ENCODE results near the gene RASSF10. TPM values are rescaled to one million over a fixed set of nuclear protein-coding genes. Genes with fewer than 3 reads are reported as not detected.

RASSF10 gene
- polyA plus RNA-seq, 1 of the 3 experiments (the other 2 are of a cell fraction), result not detected

DNA sequence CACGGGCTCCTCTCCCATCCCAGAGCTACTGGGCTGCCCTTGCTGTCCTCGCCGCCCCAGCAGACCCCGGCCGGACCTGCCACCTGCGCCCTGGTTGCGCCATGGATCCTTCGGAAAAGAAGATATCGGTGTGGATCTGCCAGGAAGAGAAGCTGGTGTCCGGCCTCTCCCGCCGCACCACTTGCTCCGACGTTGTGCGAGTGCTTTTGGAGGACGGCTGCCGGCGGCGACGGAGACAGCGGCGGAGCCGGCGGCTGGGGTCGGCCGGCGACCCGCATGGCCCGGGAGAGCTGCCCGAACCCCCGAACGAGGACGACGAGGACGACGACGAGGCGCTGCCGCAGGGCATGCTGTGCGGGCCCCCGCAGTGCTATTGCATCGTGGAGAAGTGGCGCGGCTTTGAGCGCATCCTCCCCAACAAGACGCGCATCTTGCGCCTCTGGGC lies 382 bp downstream of the RASSF10 start:
- no peaks in the 10 kb centered on the region for H3K9me3 ChIP-seq
- POLR2A ChIA-PET, result no interaction called here
- no peaks in the 10 kb centered on the region for H3K36me3 ChIP-seq (replicated peaks in 1 of 2; ENCODE audit: control insufficient read depth in 1 of 2, insufficient read depth in 2 of 2, low read length in 1 of 2)
- H3K4me2 ChIP-seq, result no peak overlapping the region
- no peaks in the 10 kb centered on the region for H3K79me2 ChIP-seq (ENCODE audit: insufficient read depth)
- H3K4me3 ChIP-seq (ENCODE audit: low read depth in 2 of 2, low read length in 1 of 2), result peak overlapping the region; percentile 12 to 33; a peak in 3 of 4 replicates
- no peaks in the 10 kb centered on the region for H3F3A ChIP-seq (replicated peaks; ENCODE audit: insufficient read depth)
- H3K27ac ChIP-seq (ENCODE audit: low read depth in 2 of 2, low read length in 1 of 2), result no peak overlapping the region
- WGBS (ENCODE audit: low lambda C conversion rate), result 0% methylated on average over 6 of the region's 48 CpGs
- H2AFZ ChIP-seq (ENCODE audit: low read depth), result no peak overlapping the region
- peaks cover 0 to 8% of the 10 kb centered on the region in 2 experiments; a peak in 1 of 4 replicates for H3K4me1 ChIP-seq (ENCODE audit: control insufficient read depth in 1 of 2, insufficient read depth in 2 of 2, low read depth in 1 of 2, low read length in 1 of 2)
- no peak overlapping the region for H3K9ac ChIP-seq
- peaks cover 33% of the 10 kb centered on the region for H3K27me3 ChIP-seq (ENCODE audit: insufficient read depth)
- H4K20me1 ChIP-seq (ENCODE audit: insufficient read depth), result no peaks in the 10 kb centered on the region
- no peak for DNase-seq
- no peaks in the 10 kb centered on the region for H3K9me2 ChIP-seq
- CTCF ChIA-PET, result interaction anchor here (0.7 to 3.4 kb wide), 5 partner anchors 9 to 727 kb away, joined by 3 to 7 read pairs (median 4); no protein-coding TSS in a partner anchor
- TF ChIP-seq EP300 (IDR thresholded peaks at IDR 0.05; ENCODE audit: borderline replicate concordance in 1 of 2, low read depth in 1 of 2, low read length in 1 of 2) (no peak), PBX3 (IDR thresholded peaks at IDR 0.05) (no peak), FOXJ3 (CRISPR knock-in tag; IDR thresholded peaks at IDR 0.05) (no peak), FOXM1 (IDR thresholded peaks at IDR 0.05; ENCODE audit: low read depth) (no peak), FOSL2 (IDR thresholded peaks at IDR 0.05; ENCODE audit: borderline replicate concordance, low read depth) (no peak), NFIC (IDR thresholded peaks at IDR 0.05; ENCODE audit: borderline replicate concordance) (no peak), IRF3 (IDR thresholded peaks at IDR 0.05; ENCODE audit: low read depth, low read length) (no peak), CHD2 (IDR thresholded peaks at IDR 0.05; ENCODE audit: low read length, partially characterized antibody) (no peak), REST (IDR thresholded peaks at IDR 0.05; ENCODE audit: low read depth, low read length) (no peak), RCOR1 (IDR thresholded peaks at IDR 0.05; ENCODE audit: low read length) (no peak), RXRA (IDR thresholded peaks at IDR 0.05; ENCODE audit: borderline replicate concordance, low read depth) (no peak), EZH2phosphoT487 (IDR thresholded peaks at IDR 0.05; ENCODE audit: borderline replicate concordance, low read depth) (no peak)

Data from SK-N-SH (cell line).